NCI-H526 (cell line): ENCODE data around the gene DACH1.

ENCODE experiments used
- DNase-seq, 2 experiments: peaks; one replicate each; lab custom pipeline; 2025; lab: John Stamatoyannopoulos, UW

DACH1 gene

DNA sequence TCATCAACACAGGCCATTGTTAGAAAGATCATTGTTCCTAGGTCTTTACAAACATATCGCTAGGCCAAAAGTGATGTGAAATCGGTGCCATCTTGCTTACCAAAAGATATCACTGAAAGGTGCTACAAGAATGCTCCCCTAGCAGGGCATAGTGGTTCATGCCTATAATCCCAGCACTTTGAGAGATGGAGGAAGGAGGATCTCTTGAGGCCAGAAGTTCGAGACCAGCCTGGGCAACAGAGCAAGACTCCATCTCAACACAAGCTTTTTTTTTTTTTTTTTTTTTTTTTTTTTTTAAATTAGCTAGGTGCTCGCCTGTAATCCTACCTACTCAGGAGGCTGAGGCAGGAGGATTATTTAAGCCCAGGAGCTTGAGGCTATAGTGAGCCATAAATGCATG is 92.1 kb downstream of the DACH1 start:
- no peak for DNase-seq

DNA sequence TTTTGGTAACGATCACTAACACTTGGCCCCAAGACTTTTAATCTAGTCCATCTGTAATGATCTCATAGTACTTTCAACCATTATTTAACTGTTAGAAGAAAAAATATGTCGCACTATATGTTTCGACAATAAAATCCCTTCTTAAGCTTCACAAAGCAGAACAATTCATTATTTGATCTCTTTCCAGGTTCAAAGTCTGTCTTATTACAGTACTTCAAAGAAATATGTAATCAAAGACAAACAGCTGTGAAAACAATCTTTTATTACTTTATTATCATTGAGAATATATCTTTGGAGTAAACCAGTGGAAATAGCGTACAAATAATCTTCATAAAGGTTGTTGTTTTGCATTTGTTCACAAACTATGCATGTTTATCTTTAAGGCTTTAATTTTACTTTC is 93.5 kb downstream of the DACH1 start:
- no peak for DNase-seq

DNA sequence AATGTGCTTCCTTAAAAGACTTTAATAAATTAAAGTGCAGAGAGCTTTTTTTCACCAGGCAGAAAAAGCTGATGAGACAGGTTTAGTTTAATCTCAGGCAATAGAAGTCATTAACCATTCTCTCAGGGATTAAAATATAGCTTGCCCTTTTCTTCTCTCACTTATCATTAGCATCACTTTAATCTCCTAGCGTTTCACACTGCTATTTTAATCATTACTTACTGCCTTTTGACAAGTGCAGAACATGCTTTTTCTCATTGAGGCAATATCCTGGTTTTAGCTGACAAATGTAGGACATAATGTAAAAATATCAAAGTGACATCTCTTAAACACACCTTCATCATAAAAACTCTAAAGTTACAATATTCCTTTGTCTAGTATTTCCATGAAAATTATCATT is 94.6 kb downstream of the DACH1 start:
- no peak for DNase-seq

DNA sequence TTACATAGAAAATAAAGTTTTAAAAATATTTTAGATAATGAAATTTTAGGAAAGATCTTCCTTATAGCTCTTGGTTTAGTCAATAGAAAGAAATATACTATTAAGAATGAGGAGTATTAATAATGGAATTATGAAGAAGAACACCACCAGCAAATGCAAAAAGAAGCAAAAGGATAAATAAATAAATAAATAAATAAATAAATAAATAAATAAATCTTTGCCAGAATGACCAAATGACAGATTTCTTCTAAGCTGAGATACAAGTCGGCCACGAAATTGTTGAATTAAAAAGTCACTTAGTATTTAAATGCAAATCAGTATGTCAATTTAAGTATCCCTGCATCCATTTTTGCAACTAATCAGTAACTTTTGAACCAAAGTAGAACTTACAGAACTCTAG is 95.9 kb downstream of the DACH1 start:
- no peak for DNase-seq

DNA sequence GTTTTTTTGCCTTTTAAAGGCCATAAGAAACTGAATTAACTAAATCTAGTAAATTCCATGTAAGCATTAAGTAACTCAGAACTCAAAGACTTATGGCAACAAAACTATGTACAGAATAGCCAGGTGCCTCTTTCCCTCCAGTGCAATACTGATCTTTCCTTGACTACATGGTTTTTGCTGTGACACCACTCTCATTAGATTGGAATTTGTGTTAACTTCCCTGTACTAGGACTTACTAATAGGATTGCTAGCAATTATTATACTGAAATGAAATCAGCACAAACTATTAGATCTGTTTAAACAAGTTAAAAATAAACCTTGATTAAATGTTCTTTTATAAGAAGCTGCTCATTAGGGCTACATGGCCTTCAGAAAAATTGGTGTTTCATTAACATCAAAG is 96.3 kb downstream of the DACH1 start:
- DNase-seq: no peak

DNA sequence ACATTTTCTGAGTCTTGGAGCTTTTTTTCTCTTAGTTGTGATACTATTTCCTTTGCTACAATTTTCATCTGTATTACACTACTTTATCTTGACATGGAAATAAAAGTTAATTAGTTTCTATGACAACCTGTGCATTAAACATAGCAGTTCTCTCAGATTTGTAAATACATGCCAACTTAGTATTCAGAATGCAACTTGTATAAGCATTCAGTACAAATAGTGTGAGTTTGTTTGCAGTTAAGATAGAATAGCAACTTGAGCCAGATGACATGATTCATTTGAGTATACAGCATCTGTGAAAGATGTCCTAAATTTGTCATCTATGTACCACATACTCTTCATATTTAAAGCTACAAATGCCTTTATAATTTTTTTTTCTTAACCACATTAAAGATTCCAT is 98.1 kb downstream of the DACH1 start:
- no peak for DNase-seq

DNA sequence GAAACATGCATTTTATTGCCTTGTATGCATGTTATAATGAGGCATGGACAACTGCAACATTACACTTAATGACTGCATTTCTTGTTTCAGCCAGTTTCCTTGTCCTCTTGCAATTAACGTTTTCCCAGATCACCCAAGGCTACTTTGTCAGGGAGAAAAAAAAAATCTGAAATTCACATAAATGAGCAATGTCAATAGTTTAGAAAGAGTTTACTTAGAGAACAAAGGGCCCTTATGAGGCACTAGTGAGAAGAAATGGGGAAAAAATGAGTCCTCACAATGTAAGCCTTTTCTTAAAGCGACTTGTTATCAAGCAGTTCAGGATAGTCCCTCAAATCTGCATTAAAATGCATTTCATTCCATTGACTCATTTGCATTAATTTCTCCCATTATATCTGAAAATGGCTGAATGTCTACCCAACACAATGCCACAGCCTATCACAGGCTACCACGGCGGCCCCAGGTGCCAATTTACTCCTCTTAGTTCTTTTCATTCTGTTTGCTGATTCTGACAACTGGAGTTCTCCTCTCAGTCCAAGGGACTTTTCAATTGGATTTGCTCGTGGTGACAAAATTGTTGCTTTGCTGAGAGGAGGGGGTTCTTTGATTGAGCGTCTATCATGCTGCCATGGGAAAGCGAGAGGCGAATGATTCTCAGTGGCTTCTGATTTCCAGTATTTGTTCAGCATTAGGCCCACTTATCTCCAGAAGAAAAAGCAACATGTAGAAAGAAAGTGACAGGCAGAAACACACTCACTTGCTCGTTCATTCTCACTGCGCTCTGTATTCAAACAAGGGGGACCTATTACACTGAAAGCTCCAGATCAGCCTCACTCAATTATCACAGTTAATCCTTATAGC is 107.1 kb downstream of the DACH1 start:
- no peak for DNase-seq

DNA sequence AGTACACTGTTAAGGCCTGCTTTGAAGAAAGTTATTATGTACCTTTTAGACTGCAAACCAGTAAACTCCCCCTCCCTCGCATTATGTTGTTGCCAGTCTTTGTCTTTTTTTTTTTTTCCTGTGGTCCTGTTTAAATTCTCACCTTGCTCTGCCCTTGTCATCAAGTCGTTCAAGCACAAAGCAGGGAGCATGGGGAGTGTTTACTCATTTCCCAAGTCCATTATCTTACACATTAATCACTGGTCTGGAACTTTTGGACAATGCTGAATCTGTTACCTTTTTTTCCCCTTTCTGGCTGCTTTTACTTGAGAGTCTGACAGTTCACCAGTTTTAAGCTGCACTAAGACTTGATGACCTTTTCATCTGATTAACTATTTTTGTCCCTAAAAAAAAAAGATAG is 108.2 kb downstream of the DACH1 start:
- no peak for DNase-seq

DNA sequence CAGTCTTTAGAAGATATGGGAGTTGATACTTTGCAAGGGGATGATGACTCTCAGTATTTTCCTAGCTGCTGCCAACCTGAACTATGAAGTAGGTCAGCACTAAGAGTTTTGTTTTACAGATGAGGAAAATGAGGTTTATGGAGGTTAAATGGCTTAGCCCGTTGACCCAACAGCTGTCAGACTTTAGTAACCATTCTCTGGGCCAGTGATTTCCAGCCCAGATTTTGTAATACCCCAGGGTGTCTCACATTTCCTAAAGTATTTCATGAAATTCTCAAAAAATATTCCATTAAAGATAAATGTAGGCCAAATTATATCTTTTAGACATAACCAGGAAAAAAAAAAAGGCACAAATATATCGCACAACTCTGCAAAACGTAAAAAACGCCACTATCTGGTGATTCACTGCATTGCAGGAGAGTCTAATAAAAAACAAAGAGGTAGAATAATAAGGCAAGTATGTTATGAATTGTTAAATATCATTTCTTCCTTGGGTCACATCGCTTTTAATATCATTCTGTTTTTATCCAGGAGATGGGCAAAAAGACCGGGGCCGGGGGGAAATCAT is 112.5 kb downstream of the DACH1 start:
- DNase-seq: no peak

DNA sequence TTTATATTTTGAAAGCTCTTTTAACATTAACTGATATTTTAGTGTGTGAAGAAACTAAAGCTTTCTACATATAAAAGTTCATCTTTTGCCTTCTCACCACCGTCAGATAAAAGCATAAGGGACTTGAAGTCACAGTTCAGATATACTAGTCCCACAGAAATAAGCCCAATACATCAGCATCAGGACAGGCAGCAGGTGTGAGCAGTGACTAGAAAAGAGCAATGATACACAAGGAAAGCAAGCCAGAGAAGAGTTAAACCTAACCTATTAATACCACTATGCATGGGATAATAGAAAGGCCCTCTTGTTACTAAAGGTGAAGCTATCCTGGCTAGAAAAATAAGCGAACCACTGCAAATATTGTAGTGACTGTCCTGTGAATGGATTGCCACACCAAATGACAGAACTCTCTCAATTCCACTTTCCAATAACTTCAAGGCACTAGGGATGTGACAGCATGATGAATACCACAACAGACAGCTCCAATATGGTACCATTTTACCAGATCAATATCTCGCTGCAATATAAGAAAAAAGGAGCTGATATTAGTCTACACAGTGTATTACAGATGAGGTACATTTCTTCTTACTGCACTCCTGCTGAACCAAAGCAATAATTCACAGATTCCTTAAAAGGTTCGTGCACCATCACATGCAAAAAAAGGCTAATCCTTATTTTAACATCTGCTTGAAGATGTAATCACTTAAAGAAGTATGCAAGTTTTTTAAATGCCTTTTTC is 114.1 kb downstream of the DACH1 start:
- no peak for DNase-seq

DNA sequence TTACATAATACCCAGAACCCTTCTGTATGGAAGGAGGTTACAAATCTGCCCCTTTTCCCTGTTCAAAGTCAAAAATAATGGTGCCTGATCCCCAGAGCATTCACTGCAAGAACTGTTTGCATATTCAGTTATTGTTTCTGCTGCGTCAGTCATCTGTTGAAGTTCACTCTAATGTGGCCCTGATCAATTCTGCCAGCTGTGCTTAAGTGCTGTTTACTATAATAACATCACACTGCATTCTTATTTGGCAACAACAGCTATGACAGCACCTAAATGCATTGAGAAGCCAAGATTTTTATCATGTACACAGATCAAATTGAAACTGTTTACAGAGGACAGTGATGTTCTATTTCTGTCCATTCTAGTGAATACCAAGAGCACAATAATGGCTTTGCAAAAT is 115.9 kb downstream of the DACH1 start:
- peak; percentile 39 to 49 for DNase-seq

DNA sequence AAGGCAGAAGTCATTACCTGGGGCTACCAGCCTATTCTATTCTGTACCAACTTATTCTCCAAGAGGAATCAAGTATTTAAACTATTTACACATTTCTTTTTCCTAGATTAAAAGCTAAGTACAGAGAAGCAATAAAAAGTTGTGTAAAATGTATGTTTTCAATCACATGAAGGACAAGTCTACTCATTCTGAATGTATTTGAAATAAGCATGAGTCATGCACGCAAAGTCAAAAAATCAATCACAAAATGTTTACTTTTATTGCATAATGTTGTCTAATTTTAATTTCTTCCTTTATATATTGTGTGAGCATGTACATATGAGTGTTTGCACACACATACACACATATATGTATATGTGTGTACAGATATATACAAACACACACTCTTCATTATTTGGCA is 136.7 kb downstream of the DACH1 start:
- no peak for DNase-seq

DNA sequence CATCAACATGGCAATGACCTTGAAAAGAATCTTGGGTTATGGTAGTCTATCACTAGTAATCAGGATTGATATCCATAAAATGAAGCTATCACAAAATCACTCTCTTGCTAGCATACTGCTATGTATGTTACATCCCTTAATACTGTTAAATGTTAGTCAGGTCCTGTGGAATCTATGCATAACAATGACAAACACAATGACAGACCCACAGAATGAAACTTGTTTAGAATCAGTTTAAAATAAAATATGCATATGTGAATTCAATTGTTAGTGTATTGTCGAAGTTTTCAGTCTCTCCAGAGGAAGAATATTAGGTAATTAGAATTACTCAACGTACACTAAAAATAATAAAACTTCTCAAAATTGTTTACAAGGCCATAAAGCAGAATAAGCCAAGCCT is 137.6 kb downstream of the DACH1 start:
- DNase-seq: no peak

DNA sequence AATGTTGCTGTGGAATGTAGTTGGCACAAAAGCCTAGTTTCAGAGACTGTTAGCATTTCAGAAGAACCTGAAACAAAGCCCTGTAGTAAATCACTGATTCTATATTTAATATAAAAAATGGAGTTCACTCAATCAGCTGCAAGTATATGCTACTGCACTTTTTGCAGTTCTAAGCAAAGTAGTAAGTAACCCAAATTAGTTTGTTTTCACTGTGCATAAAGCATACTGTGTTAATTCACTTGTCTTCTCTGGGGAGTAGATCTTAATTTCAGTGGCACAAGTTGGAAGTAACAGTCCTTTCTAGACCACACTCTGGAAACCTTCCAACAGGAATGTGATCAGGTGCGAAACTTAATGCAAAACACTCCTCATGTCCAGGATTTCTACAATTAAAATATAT is 139.3 kb downstream of the DACH1 start:
- DNase-seq: no peak

DNA sequence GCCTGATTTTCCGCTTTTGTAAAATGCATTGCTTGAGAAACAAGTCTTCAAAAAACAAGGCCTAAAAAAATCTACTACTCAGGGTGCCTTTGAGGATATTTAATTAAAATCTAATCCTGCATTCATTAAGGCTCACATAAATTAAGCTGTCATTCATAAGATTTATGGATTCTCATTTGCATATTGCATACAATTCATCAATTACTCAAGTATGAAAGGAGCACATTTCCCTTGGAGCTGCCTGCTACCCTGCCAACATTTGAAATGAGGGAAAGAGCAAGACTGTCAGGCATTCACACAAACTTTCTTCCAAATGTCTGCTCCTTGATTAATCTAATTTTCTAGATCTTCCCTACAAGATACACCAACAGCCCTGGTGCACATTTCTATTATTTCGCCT is 140.0 kb downstream of the DACH1 start:
- peak in 1 of 2 experiments; percentile 8 for DNase-seq

DNA sequence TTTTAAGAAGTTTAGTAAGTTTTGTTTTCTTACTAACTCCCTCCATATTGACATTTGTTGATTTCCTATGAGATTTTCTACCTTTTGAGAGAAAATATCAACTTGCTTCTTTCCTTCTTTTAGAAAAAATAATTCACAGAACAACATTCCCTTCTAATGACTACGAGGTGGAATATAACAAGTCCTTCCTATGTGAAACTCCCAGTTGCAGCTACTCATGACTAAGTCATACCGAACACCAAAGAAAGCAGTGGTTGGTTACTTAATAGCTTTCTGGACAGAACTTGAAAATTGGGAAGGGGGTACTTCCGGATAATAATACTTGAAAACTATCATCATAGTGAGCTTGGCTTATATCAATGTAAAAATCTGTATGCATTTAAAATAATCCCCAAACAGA is 144.8 kb downstream of the DACH1 start:
- no peak for DNase-seq

DNA sequence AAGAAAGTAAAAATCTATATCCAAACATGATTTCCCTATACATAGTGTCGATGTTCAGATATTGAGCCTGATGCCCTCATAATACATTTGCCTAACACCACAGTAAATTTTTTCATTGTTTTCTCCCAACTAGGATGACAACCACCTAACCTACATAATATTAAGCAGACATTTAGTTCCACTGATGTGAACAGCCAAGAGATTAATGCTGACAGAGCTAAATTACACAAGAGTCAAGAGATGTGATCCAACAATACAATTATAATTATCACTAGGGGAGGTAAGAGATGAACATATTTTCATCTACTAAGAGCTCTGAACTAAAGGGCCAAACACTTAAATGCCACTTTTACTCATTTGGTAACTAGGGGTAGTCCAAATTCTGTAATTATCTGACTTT is 145.9 kb downstream of the DACH1 start:
- peak in 1 of 2 experiments; percentile 6 for DNase-seq

DNA sequence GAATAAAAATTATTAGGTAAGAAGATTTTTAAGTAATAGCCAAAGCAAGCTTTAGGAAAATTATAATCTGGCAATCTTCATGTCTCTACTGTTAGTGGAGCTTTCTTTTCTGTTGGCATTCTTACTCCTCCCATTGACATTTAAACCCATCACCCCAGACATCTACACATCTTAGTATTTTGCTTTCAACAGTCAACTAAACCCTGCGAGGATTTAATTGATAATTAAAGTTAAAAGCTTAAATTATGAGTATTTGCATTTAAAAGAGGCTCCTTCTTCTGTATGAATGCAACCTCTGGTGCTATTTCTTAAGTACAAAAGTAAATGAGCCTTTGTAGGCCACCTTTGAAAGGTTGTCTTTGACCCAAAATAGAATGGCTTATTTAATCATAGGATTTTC is 148.1 kb downstream of the DACH1 start:
- DNase-seq: no peak

DNA sequence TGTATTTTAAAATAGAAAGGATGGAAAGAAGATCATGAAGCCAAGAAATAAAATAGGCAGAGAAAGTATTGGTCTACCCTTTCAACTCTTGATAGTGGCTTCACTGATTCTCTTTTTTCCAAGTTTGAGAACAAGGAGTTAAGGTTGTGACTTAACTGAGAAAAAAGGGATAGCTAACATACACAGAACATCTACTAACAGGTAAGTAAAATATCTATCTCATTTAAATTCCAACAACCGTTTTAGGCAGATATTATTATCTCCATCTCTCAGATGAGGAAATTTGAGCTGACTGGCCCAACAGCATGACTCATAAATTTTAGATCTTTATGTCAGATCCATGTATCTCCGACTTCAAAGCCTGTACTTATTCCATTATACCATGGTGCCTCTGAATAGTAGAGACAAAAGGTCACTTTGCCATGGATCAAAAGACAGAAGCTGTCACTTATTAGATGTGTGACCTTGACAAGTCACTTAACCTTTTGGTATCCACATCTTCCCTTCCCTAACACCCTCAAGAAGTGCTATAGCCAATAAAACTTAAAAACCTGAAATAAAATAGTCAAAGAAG is 152.1 kb downstream of the DACH1 start:
- DNase-seq: no peak

DNA sequence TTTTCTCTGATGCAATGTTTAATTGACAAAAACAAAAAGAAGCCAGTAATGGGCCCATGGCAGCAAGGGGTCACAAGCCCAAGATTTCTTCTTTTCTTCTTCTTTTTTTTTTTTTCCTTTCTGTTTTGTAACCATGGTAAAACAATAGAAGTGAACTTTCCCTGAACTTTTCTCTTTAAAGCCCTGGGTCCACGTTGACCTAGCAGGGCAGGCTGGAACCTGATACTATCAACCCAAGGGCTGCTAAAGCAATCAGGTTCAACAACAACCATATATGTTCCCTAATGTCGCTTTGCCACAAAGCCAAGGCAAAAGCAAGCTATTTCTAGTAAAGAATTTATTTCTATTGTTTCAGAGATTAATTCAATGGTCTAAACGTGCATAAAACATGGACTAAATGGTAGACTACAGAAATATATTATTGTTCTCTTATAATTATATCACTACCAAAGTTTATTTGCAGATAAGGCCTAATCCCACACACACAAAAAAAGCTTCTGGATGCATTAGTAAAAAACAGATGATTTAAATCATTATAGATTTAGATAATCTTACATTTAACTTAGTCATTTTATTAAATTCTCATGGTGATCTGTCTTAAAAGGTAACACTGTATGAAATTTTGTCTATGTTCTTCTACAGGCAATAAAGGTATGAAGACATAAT is 153.9 kb downstream of the DACH1 start:
- peak in 1 of 2 experiments; percentile 7 for DNase-seq

DNA sequence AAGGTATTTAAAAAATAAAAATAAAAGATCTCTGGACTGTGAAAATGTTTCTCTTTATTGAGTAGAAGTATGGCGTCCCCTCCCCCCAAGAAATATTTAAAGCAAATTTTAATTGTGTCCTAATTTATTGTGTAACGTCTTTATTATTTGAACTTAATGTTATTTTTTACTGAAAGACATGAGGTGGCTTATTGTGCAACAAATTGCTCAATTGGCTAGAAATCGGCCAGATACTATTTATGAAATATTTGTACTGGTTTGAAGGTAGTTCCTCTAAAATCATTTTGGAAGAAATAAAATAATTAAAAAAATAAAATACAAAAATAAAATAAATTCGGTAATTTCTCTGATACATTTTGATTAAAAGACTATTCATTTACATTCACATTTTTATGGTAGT is 162.3 kb downstream of the DACH1 start:
- DNase-seq: no peak

DNA sequence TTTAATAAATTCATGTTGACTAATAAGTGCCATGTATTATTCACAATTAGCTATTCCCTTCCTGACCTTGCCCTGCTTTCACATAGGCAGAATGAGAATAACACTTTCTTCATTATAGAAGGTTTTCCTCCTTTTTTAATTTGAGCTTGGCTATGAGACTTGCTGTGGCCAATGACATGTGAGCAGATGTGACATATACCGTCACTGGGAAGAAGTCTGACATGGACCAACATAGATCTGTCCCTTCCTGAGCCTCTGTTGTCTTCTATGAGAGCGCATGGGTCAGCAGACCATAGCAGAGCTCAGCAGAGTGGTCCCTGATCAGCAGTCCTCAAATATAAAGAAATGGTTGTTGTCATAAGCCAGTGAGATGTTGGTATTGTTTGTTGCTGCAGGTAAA is 163.9 kb downstream of the DACH1 start:
- DNase-seq: no peak
